Gastroesophageal sphincter (tissue), 3 donors: ENCODE data around the gene PRMT6.

Experiments
- CTCF ChIP-seq, 4 experiments: fragments of 200-600 bp in 2 of 4; fragments of 450-650 bp in 2 of 4; sonication (generic) in 1 of 4; IDR thresholded peaks; one replicate each; pipeline ENCODE4 v1.5.1; 2017 to 2019; ENCODE audit warnings: antibody characterized with exemption in 4 of 4, mild to moderate bottlenecking in 2 of 4, moderate library complexity in 2 of 4
- EP300 ChIP-seq: sonication (generic); formaldehyde crosslinking; IDR thresholded peaks from one replicate; pipeline ENCODE4 v1.6.1; 2017; ENCODE audit warnings: antibody characterized with exemption, mild to moderate bottlenecking
- POLR2A ChIP-seq, 2 donors: fragments of 450-650 bp; IDR thresholded peaks; one replicate each; pipeline ENCODE4 v1.6.1; 2017; ENCODE audit warnings: antibody characterized with exemption in 2 of 2, mild to moderate bottlenecking in 2 of 2, moderate library complexity in 1 of 2
- POLR2AphosphoS5 ChIP-seq: sonication (generic); formaldehyde crosslinking; IDR thresholded peaks from one replicate; pipeline ENCODE4 v1.6.1; 2017; ENCODE audit warnings: antibody characterized with exemption

DNA sequence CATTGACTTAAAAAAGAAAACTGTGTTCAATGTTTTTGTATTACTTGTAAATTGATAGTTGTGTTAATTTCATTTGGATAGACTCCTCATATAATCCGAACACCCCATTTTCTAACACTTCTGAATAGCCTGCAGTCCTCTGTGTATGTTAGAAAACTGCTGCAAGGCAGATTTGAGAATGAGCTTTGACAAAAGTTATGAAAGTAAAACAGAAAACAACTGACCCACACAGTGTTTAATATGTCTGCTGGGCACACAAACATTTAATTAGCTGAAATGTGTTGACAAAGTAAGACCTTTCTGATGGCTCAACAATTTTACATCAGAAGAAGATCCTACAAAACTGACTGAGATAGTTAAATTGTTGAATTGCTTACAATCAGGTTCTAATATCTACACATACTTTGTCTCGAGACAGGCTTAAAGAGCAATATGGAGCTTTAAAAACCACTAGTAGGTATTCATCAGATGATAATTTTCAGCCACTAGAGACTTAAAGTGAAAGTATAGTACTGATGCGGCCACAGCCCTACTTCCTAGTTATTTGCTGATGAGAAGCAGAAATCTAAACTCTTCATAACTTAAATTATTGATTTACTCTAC is 40.0 kb upstream of the PRMT6 start:
- TF ChIP-seq CTCF (IDR thresholded peaks at IDR 0.05) (no peak), POLR2A (IDR thresholded peaks at IDR 0.05) (no peak), POLR2AphosphoS5 (no peak), EP300 (no peak)
